Pancreas (tissue), 10 donors: Measurements from ENCODE around the gene PARP15. TPM values are rescaled to one million over a fixed set of nuclear protein-coding genes. Genes with fewer than 3 reads are reported as not detected.
A peak's percentile ranks its signal among the peaks of the same experiment; 100 is the strongest.

Experiments
- ATAC-seq, 4 donors: fragments of 200-7000 bp; cut with Tn5 transposase; one replicate each; pipeline versions ENCODE4 v1.8.0 to v1.9.1; 2020; ENCODE audit warnings: mild to moderate bottlenecking in 4 of 4, moderate library complexity in 4 of 4
- DNase-seq, 6 donors: peaks; one replicate each; pipeline ENCODE4 v3.0.0-alpha.2; 2020
- FAIRE-seq: peaks from 2 replicates; lab custom pipeline; 2012; peaks lifted over from hg19 to GRCh38; lab: Jason Lieb, UNC
- H3K27ac ChIP-seq, 4 donors: fragments of 200-600 bp; sonication (generic); 1 replicate in 3 of 4; 2 replicates in 1 of 4; pipeline versions ENCODE4 v1.5.0 to v1.8.0; 2020
- H3K27me3 ChIP-seq, 4 donors: fragments of 200-600 bp; one replicate each; pipeline ENCODE4 v1.8.0; 2021
- H3K36me3 ChIP-seq, 3 donors: fragments of 200-600 bp; sonication (generic) in 1 of 3; one replicate each; pipeline versions ENCODE4 v1.5.0 to v1.8.0; 2020 to 2021
- H3K4me1 ChIP-seq, 3 donors: fragments of 200-600 bp; one replicate each; pipeline ENCODE4 v1.8.0; 2021
- H3K4me3 ChIP-seq, 4 donors: fragments of 200-600 bp; sonication (generic) in 2 of 4; one replicate each; pipeline versions ENCODE4 v1.5.0 to v1.8.0; 2020 to 2021
- H3K9me3 ChIP-seq, 4 donors: fragments of 200-600 bp; one replicate each; pipeline ENCODE4 v1.8.0; 2021
- CTCF ChIP-seq, 4 donors: fragments of 200-600 bp; sonication (generic) in 3 of 4; IDR thresholded peaks; one replicate each; pipeline versions ENCODE4 v1.5.0 to v1.8.0; 2021; ENCODE audit warnings: antibody characterized with exemption in 4 of 4
- WGBS, 2 donors: extraction: QIAGEN DNeasy Blood & Tissue Kit; methylation state at CpG; one replicate each; pipeline ENCODE4 v1.1.7; 2013; 5-methylcytosine and 5-hydroxymethylcytosine counted together
- intact Hi-C, 3 donors: fragments of 100-400 bp; cut with DNase I; formaldehyde crosslinking; loops; one replicate each; pipeline versions ENCODE4 v1.11.1 to v1.14.2; 2022
- polyA plus RNA-seq, 2 donors: library from polyadenylated mRNA; stranded (reverse); fragments of 200-250 nt; gene quantifications; one replicate each; pipeline ENCODE4 v1.2.3, GENCODE V29; 2013
- total RNA-seq, 6 donors: library from RNA; stranded (reverse); fragmentation: NEBNext Ultra II Directional in 4 of 6; extraction: Animal tissue kit (Norgen Biotek cat#: 25700) in 4 of 6; gene quantifications; one replicate each; pipeline versions ENCODE4 v1.2.1 to v1.2.4, GENCODE V29; 2021 to 2023
- donor health status: healthy with polysubstance abuse.
- donor health status: DM: no; HTN: no; CAD: no; lungs with moderate emphysema.
- donor health status: DM: no; HTN: no; CAD: no.
- donor health status: control.
- donor health status: control.
- donor health status: Bipolar disorder and iron deficiency.
- donor health status: DM: yes; HTN: yes; CAD: no.
- donor health status: DM: no; HTN: no; CAD: no.
- donor health status: DM: no; HTN: no; CAD: no.
- donor health status: DM: yes; HTN: yes; CAD: no.

The PARP15 gene
- total and polyA plus RNA-seq, 8 donors, result 0.14 to 0.80 (median 0.62) TPM

GRCh38 chr3:122661633-122662032, 84.2 kb downstream of the PARP15 start:
- no peak overlapping the region for H3K4me3 ChIP-seq
- H3K27ac ChIP-seq, result no peak overlapping the region
- ATAC-seq (no peak), DNase-seq (no peak), FAIRE-seq (no peak)
- H3K27me3 ChIP-seq, result no peaks in the 10 kb centered on the region
- WGBS, 2 donors, result 79 to 85% methylated on average over 13 of the region's 13 CpGs
- H3K9me3 ChIP-seq, result no peaks in the 10 kb centered on the region
- no peak for TF ChIP-seq CTCF (IDR thresholded peaks at IDR 0.05)
- H3K36me3 ChIP-seq, result no peaks in the 10 kb centered on the region
- intact Hi-C loops, result loop anchor here in 1 of 3 donors (5.0 kb wide), 1 partner anchor 94 kb away; no protein-coding TSS in a partner anchor
- no peaks in the 10 kb centered on the region for H3K4me1 ChIP-seq

GRCh38 chr3:122662505-122662904, 85.1 kb downstream of the PARP15 start:
- no peaks in the 10 kb centered on the region for H3K9me3 ChIP-seq
- no peaks in the 10 kb centered on the region for H3K4me1 ChIP-seq
- FAIRE-seq (no peak), ATAC-seq (no peak), DNase-seq (no peak)
- intact Hi-C loops, result loop anchor here in 1 of 3 donors (5.0 kb wide), 1 partner anchor 95 kb away; no protein-coding TSS in a partner anchor
- H3K36me3 ChIP-seq, result no peaks in the 10 kb centered on the region
- 33 to 42% methylated on average over 2 of the region's 2 CpGs for WGBS, 2 donors
- TF ChIP-seq CTCF (IDR thresholded peaks at IDR 0.05), result no peak
- no peak overlapping the region for H3K4me3 ChIP-seq
- no peak overlapping the region for H3K27ac ChIP-seq
- no peaks in the 10 kb centered on the region for H3K27me3 ChIP-seq

GRCh38 chr3:122665226-122665786, 87.9 kb downstream of the PARP15 start:
- H3K4me1 ChIP-seq, result no peaks in the 10 kb centered on the region
- ATAC-seq (no peak), FAIRE-seq (no peak), DNase-seq (no peak)
- 77 to 80% methylated on average over 4 of the region's 4 CpGs for WGBS, 2 donors
- TF ChIP-seq CTCF (IDR thresholded peaks at IDR 0.05), result no peak
- H3K36me3 ChIP-seq, result no peaks in the 10 kb centered on the region
- no peak overlapping the region for H3K4me3 ChIP-seq
- intact Hi-C loops, result no loop called here
- no peak overlapping the region for H3K27ac ChIP-seq
- no peaks in the 10 kb centered on the region for H3K27me3 ChIP-seq
- H3K9me3 ChIP-seq, result no peaks in the 10 kb centered on the region

- TF ChIP-seq CTCF (IDR thresholded peaks at IDR 0.05), result no peak
- Histone ChIP-seq H3K4me3 (no peak overlapping the region), H3K27ac (no peak overlapping the region), H3K27me3 (no peaks in the 10 kb centered on the region), H3K4me1 (no peaks in the 10 kb centered on the region), H3K36me3 (no peaks in the 10 kb centered on the region), H3K9me3 (no peaks in the 10 kb centered on the region)
- DNase-seq, result no peak
- ATAC-seq, result no peak
- no peak for FAIRE-seq
- intact Hi-C loops, result no loop called here
Measured at GRCh38 chr3:122665881-122666280, 88.4 kb downstream of the PARP15 start.

- Histone ChIP-seq H3K27ac (no peak overlapping the region), H3K9me3 (no peaks in the 10 kb centered on the region), H3K4me3 (no peak overlapping the region), H3K36me3 (no peaks in the 10 kb centered on the region), H3K4me1 (no peaks in the 10 kb centered on the region), H3K27me3 (no peaks in the 10 kb centered on the region)
- TF ChIP-seq CTCF (IDR thresholded peaks at IDR 0.05), result no peak
- WGBS, 2 donors, result 78 to 82% methylated on average over 8 of the region's 8 CpGs
- ATAC-seq, result peak; percentile 64 to 80 (median 79)
- no peak for FAIRE-seq
- intact Hi-C loops, result no loop called here
- DNase-seq, result no peak
Measured at GRCh38 chr3:122668930-122669730, 91.7 kb downstream of the PARP15 start.
